A549 (cell line): ENCODE data around the gene OR4D1. TPM values are rescaled to one million over a fixed set of nuclear protein-coding genes. Genes with fewer than 3 reads are reported as not detected.

ENCODE experiments used
- ATAC-seq, 2 experiments: fragments of 200-7000 bp in 1 of 2; fragments of >200 bp in 1 of 2; cut with Nextera tagmentation in 1 of 2; cut with Tn5 transposase in 1 of 2; 3 replicates each; pipeline versions ENCODE4 v1.8.0 to v1.9.1; 2018 to 2020; ENCODE audit warnings: mild to moderate bottlenecking in 1 of 2, moderate library complexity in 1 of 2
- CTCF ChIA-PET: fragments of 300-600 bp; sonication (Branson Sonifier 250); formaldehyde crosslinking; extraction: SDS; loops from one replicate; lab custom pipeline; 2021; ENCODE audit warnings: antibody characterized with exemption, inconsistent platforms; lab: Yijun Ruan, JAX
- POLR2A ChIA-PET: fragments of 350-600 bp; formaldehyde crosslinking; extraction: SDS; loops from one replicate; lab custom pipeline; 2021; ENCODE audit warnings: antibody characterized with exemption, inconsistent platforms; lab: Yijun Ruan, JAX
- DNase-seq, 2 experiments: peaks; one replicate each; pipeline versions ENCODE4 v3.0.0 to v3.0.0-alpha.2; 2011 to 2016; ENCODE audit warnings: low read depth in 1 of 2, low spot score in 1 of 2
- FAIRE-seq: peaks from 2 replicates; lab custom pipeline; 2011; peaks lifted over from hg19 to GRCh38; lab: Jason Lieb, UNC
- H3K27ac ChIP-seq, 2 experiments: fragments of >200 bp; sonication (Bioruptor Twin); formaldehyde crosslinking; 3 replicates each; pipeline ENCODE4 v1.5.1; 2016 to 2017
- H3K4me1 ChIP-seq: fragments of >200 bp; sonication (Bioruptor Twin); formaldehyde crosslinking; 3 replicates; pipeline ENCODE4 v1.6.1; 2016
- H3K4me2 ChIP-seq: fragments of >200 bp; sonication (Bioruptor Twin); formaldehyde crosslinking; 3 replicates; pipeline ENCODE4 v1.6.1; 2016
- H3K4me3 ChIP-seq: fragments of >200 bp; sonication (Bioruptor Twin); formaldehyde crosslinking; 3 replicates; pipeline ENCODE4 v1.5.1; 2016
- H3K9me3 ChIP-seq: fragments of >200 bp; sonication (Bioruptor Twin); formaldehyde crosslinking; 3 replicates; pipeline ENCODE4 v1.6.1; 2016
- CBX2 ChIP-seq: fragments of 200-600 bp; sonication (generic); IDR thresholded peaks from 2 replicates; pipeline ENCODE4 v1.6.1; 2016; ENCODE audit warnings: low read depth, mild to moderate bottlenecking, borderline replicate concordance
- CBX8 ChIP-seq: fragments of 200-600 bp; sonication (generic); IDR thresholded peaks from 2 replicates; pipeline ENCODE4 v1.6.1; 2016
- CHD2 ChIP-seq: fragments of 150-350 bp; IDR thresholded peaks from 2 replicates; pipeline ENCODE4 v1.6.1; 2014; ENCODE audit warnings: low read length; ENCODE audit not compliant: partially characterized antibody
- CHD4 ChIP-seq: fragments of 200-600 bp; sonication (generic); IDR thresholded peaks from 2 replicates; pipeline ENCODE4 v1.6.1; 2016; ENCODE audit warnings: antibody characterized with exemption, mild to moderate bottlenecking, borderline replicate concordance
- EHF ChIP-seq: fragments of 250-450 bp; sonication (Bioruptor Pico); IDR thresholded peaks from 2 replicates; pipeline ENCODE4 v1.5.0; 2020; ENCODE audit warnings: mild to moderate bottlenecking
- EHMT2 ChIP-seq: fragments of 200-600 bp; sonication (generic); IDR thresholded peaks from 2 replicates; pipeline ENCODE4 v1.6.1; 2016; ENCODE audit warnings: antibody characterized with exemption, low read depth, mild to moderate bottlenecking, moderate library complexity
- EP300 ChIP-seq, 2 experiments: fragments of >200 bp; sonication (Bioruptor Twin); formaldehyde crosslinking; IDR thresholded peaks; 2 replicates in 1 of 2; 3 replicates in 1 of 2; pipeline ENCODE4 v1.6.1; 2016 to 2017
- FOSB ChIP-seq: fragments of 250-450 bp; sonication (Bioruptor Pico); IDR thresholded peaks from 2 replicates; pipeline ENCODE4 v1.5.0; 2020; ENCODE audit warnings: mild to moderate bottlenecking, moderate library complexity
- HMGXB4 ChIP-seq: fragments of 250-450 bp; sonication (Bioruptor Pico); IDR thresholded peaks from 2 replicates; pipeline ENCODE4 v1.5.0; 2021; ENCODE audit warnings: mild to moderate bottlenecking, moderate library complexity, borderline replicate concordance
- HOXB13 ChIP-seq: fragments of 250-450 bp; sonication (Bioruptor Pico); IDR thresholded peaks from 2 replicates; pipeline ENCODE4 v1.5.0; 2020; ENCODE audit warnings: low read depth, mild to moderate bottlenecking, moderate library complexity
- HOXB5 ChIP-seq: fragments of 250-450 bp; sonication (Bioruptor Pico); IDR thresholded peaks from 2 replicates; pipeline ENCODE4 v1.5.0; 2020; ENCODE audit warnings: mild to moderate bottlenecking, moderate library complexity
- JUNB ChIP-seq: fragments of >200 bp; sonication (Bioruptor Twin); formaldehyde crosslinking; IDR thresholded peaks from 2 replicates; pipeline ENCODE4 v1.6.1; 2016
- KDM5A ChIP-seq: fragments of 200-600 bp; sonication (generic); IDR thresholded peaks from 2 replicates; pipeline ENCODE4 v1.6.1; 2016; ENCODE audit warnings: antibody characterized with exemption, mild to moderate bottlenecking
- MAFK ChIP-seq: fragments of 450-650 bp; IDR thresholded peaks from 2 replicates; pipeline ENCODE4 v1.6.1; 2014; ENCODE audit not compliant: partially characterized antibody
- MAX ChIP-seq: IDR thresholded peaks from 2 replicates; pipeline ENCODE4 v1.6.1; 2012
- MAZ ChIP-seq: fragments of 150-350 bp; IDR thresholded peaks from 2 replicates; pipeline ENCODE4 v1.6.1; 2014; ENCODE audit warnings: antibody characterized with exemption, low read depth, low read length, borderline replicate concordance
- MYC ChIP-seq: IDR thresholded peaks from 2 replicates; pipeline ENCODE4 v1.6.1; 2012; ENCODE audit warnings: mild to moderate bottlenecking, inconsistent platforms, low read length, improper control_type of control experiment, borderline replicate concordance
- NPAS2 ChIP-seq: fragments of 250-450 bp; sonication (Bioruptor Pico); IDR thresholded peaks from 2 replicates; pipeline ENCODE4 v1.8.0; 2022; ENCODE audit warnings: mild to moderate bottlenecking, moderate library complexity, borderline replicate concordance
- NR3C1 ChIP-seq: fragments of >200 bp; sonication (Bioruptor Twin); formaldehyde crosslinking; IDR thresholded peaks from 3 replicates; pipeline ENCODE4 v1.6.1; 2017
- POLR2AphosphoS2 ChIP-seq: conservative IDR thresholded peaks from 2 replicates; pipeline ENCODE4 v1.6.1; 2012; ENCODE audit warnings: low read length, improper control_type of control experiment, inconsistent platforms
- RAD21 ChIP-seq, 2 experiments: fragments of >200 bp in 1 of 2; sonication (Bioruptor Twin) in 1 of 2; formaldehyde crosslinking in 1 of 2; IDR thresholded peaks in 1 of 2; conservative IDR thresholded peaks in 1 of 2; 2 replicates in 1 of 2; 3 replicates in 1 of 2; pipeline ENCODE4 v1.6.1; 2012 to 2018; ENCODE audit warnings: inconsistent platforms in 1 of 2
- RCOR1 ChIP-seq: fragments of 150-350 bp; IDR thresholded peaks from 2 replicates; pipeline ENCODE4 v1.6.1; 2014; ENCODE audit warnings: antibody characterized with exemption, low read length, low read depth
- TFCP2L1 ChIP-seq: fragments of 250-450 bp; sonication (Bioruptor Pico); IDR thresholded peaks from 2 replicates; pipeline ENCODE4 v1.5.0; 2021; ENCODE audit warnings: mild to moderate bottlenecking
- TP53 ChIP-seq: fragments of 250-450 bp; sonication (Bioruptor Pico); IDR thresholded peaks from 2 replicates; pipeline ENCODE4 v1.5.0; 2021; ENCODE audit warnings: mild to moderate bottlenecking, moderate library complexity
- ZC3H11A ChIP-seq: fragments of 450-650 bp; IDR thresholded peaks from 2 replicates; pipeline ENCODE4 v1.6.1; 2014; ENCODE audit warnings: antibody characterized with exemption, mild to moderate bottlenecking
- ZNF302 ChIP-seq: fragments of 250-450 bp; sonication (Bioruptor Pico); IDR thresholded peaks from 2 replicates; pipeline ENCODE4 v1.9.0; 2021; ENCODE audit warnings: inconsistent platforms, mild to moderate bottlenecking, moderate library complexity
- ZSCAN20 ChIP-seq: fragments of 250-450 bp; sonication (Bioruptor Pico); IDR thresholded peaks from 2 replicates; pipeline ENCODE4 v1.8.0; 2022; ENCODE audit warnings: mild to moderate bottlenecking, moderate library complexity
- WGBS: methylation state at CpG from one replicate; pipeline ENCODE4 v1.1.6; 2017; ENCODE audit errors: missing lambda C conversion rate; 5-methylcytosine and 5-hydroxymethylcytosine counted together
- polyA plus RNA-seq, 4 experiments: library from polyadenylated mRNA; depleted of rRNA in 3 of 4; stranded (reverse); fragments of >200 nt; fragmentation: RNase III in 1 of 4; extraction: RNeasy Plus Mini Kit Qiagen cat#74134 plus additional on column Dnase treatment in 1 of 4; gene quantifications; 2 replicates in 3 of 4; 3 replicates in 1 of 4; pipeline ENCODE4 v1.2.3, GENCODE V29; 2011 to 2017
- TF ChIP-seq, protein P1 (sequence below): fragments of 150-350 bp; IDR thresholded peaks from 2 replicates; pipeline ENCODE4 v1.6.1; 2014; ENCODE audit warnings: low read depth, mild to moderate bottlenecking, low read length
- TF ChIP-seq, protein P2 (sequence below): fragments of 450-650 bp; IDR thresholded peaks from 2 replicates; pipeline ENCODE4 v1.6.1; 2014; ENCODE audit warnings: antibody characterized with exemption
- TF ChIP-seq, protein P3 (sequence below): IDR thresholded peaks from 2 replicates; pipeline ENCODE4 v1.6.1; 2012

Gene OR4D1
- polyA plus RNA-seq, 2 of the 4 experiments (the other 2 are of a cell fraction): 0.03 TPM

DNA sequence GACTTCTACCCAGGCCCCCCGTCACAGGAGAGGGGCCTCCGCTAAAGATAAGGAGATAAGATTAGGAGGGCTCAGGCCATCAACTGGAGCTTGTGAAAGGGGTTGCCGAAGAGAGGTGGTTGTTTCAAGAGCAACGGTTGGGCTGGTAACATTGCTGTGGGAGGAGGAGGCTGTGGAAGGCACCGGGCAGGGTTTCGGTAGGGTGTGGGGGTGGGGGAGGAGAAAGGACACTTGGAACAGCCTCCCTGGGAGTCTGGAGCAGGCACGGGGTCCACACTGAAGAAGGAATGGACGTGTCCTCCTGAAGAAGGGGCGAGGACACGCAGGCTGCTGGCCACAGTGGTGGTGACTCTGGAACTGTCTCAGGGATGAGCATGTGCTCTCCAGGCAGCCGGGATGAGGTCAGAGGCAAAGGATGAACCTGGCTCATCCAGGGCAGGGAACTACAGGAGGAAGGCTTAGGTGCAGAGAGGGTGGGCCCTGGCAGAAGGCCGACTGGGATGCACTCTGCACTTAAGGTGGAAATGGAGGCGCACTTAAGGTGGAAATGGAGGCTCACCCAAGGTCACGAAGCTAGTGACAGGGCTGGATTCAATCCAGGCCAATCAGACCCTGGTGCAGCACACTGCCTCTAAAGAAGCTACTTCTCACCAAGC lies 43.2 kb downstream of the OR4D1 start:
- peak in 1 of 2 experiments; percentile 39; a peak in 3 of 6 replicates for ATAC-seq
- 23% methylated on average over 12 of the region's 14 CpGs for WGBS
- FAIRE-seq: no peak

GRCh38 chr17:58192612-58193011 lies 44.4 kb downstream of the OR4D1 start, which contains the start of gene EPX:
Gene EPX, plus strand, starts transcription at chr17:58192726. Its CDS starts 121 bp downstream, at chr17:58192847.
- Histone ChIP-seq H3K4me3 (no peak within 1 kb of the TSS), H3K4me2 (no peak within 1 kb of the TSS), H3K27ac (no peak within 1 kb of the TSS), H3K9me3 (no peaks in the 10 kb centered on the region), H3K4me1 (peaks cover 12% of the 10 kb centered on the region; the same call in 2 of the 3 replicates)
- FAIRE-seq (no peak), DNase-seq (no peak), ATAC-seq (no peak)
- POLR2A ChIA-PET: no interaction called here
- CTCF ChIA-PET: interaction anchor here (6.1 kb wide), 1 partner anchor 8 kb away, joined by 55 read pairs; no protein-coding TSS in a partner anchor
- WGBS: 22% methylated on average over 6 of the region's 6 CpGs
- TF ChIP-seq HMGXB4 (CRISPR knock-in tag) (no peak), EHF (CRISPR knock-in tag) (no peak), RAD21 (conservative IDR thresholded peaks at IDR 0.05 in 1 of 2, IDR thresholded peaks at IDR 0.05 in 1 of 2) (no peak), NPAS2 (no peak), CBX8 (no peak), RCOR1 (no peak), ZSCAN20 (no peak), TFCP2L1 (CRISPR knock-in tag) (no peak), MAZ (no peak), CHD4 (no peak), CHD2 (no peak), FOSB (no peak), HOXB13 (no peak), EP300 (IDR thresholded peaks at IDR 0.05) (no peak), KDM5A (no peak)
- TF ChIP-seq, protein P1, sequence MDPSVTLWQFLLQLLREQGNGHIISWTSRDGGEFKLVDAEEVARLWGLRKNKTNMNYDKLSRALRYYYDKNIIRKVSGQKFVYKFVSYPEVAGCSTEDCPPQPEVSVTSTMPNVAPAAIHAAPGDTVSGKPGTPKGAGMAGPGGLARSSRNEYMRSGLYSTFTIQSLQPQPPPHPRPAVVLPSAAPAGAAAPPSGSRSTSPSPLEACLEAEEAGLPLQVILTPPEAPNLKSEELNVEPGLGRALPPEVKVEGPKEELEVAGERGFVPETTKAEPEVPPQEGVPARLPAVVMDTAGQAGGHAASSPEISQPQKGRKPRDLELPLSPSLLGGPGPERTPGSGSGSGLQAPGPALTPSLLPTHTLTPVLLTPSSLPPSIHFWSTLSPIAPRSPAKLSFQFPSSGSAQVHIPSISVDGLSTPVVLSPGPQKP: no peak

More for the DNA sequence above, 43.2 kb downstream of the OR4D1 start:
- POLR2A ChIA-PET: no interaction called here
- TF ChIP-seq, protein P2, sequence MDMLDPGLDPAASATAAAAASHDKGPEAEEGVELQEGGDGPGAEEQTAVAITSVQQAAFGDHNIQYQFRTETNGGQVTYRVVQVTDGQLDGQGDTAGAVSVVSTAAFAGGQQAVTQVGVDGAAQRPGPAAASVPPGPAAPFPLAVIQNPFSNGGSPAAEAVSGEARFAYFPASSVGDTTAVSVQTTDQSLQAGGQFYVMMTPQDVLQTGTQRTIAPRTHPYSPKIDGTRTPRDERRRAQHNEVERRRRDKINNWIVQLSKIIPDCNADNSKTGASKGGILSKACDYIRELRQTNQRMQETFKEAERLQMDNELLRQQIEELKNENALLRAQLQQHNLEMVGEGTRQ: no peak
- TF ChIP-seq POLR2AphosphoS2 (no peak), ZNF302 (CRISPR knock-in tag) (no peak), TP53 (CRISPR knock-in tag) (no peak), CBX2 (no peak), MAX (no peak), KDM5A (no peak), HOXB5 (no peak), EHMT2 (no peak), MYC (no peak), ZC3H11A (no peak), RAD21 (conservative IDR thresholded peaks at IDR 0.05 in 1 of 2, IDR thresholded peaks at IDR 0.05 in 1 of 2) (no peak), ZSCAN20 (no peak), NR3C1 (no peak), MAZ (no peak), FOSB (no peak), JUNB (no peak), MAFK (no peak)
- TF ChIP-seq, protein P3, sequence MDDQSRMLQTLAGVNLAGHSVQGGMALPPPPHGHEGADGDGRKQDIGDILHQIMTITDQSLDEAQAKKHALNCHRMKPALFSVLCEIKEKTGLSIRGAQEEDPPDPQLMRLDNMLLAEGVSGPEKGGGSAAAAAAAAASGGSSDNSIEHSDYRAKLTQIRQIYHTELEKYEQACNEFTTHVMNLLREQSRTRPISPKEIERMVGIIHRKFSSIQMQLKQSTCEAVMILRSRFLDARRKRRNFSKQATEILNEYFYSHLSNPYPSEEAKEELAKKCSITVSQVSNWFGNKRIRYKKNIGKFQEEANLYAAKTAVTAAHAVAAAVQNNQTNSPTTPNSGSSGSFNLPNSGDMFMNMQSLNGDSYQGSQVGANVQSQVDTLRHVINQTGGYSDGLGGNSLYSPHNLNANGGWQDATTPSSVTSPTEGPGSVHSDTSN: no peak
- DNase-seq: peak in 1 of 2 experiments; percentile 23
- H3K9me3 ChIP-seq: no peaks in the 10 kb centered on the region
- H3K4me2 ChIP-seq: peak overlapping the region; percentile 12; the same call in 1 of the 3 replicates
- no peak overlapping the region for H3K4me3 ChIP-seq
- CTCF ChIA-PET: interaction anchor here (1.5 to 6.1 kb wide), 3 partner anchors 10 to 19 kb away, joined by 4 to 55 read pairs (median 9); no protein-coding TSS in a partner anchor
- peaks cover 12% of the 10 kb centered on the region; the same call in 2 of the 3 replicates for H3K4me1 ChIP-seq
- no peak overlapping the region for H3K27ac ChIP-seq
